Retinal pigment epithelial cell (primary cell): ENCODE measurements around the gene CASZ1.

ENCODE experiments used
- DNase-seq: peaks from one replicate; pipeline ENCODE4 v3.0.0-alpha.2; 2010; ENCODE audit warnings: low read depth
- H3K4me3 ChIP-seq: 2 replicates; pipeline ENCODE4 v1.5.1; 2011; ENCODE audit warnings: mild to moderate bottlenecking, low read length, control low read depth, moderate library complexity
- TF ChIP-seq, protein P1 (sequence below): conservative IDR thresholded peaks from 2 replicates; pipeline ENCODE4 v1.5.1; 2011; ENCODE audit warnings: low read depth, low read length, control low read depth, inconsistent platforms

The CASZ1 gene

DNA sequence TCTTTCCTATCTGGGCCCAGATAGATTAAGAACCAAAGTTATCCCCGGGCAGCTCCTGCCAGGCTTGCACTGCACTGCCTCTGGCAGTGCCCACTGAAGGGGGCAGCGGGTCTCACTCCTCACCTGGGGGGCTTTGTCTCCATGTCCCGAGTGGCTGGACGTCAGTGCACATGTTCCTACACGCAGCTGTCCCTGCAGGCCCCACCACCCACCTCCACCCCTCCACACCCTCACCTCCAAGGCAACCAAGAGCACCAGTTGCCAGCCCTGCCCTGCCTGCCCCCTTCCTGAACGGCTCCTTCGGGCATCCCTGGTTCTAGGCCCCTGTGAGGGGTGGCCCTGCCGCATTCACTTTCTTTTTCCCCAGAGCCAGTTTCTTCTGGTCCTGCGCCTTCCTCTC is 174.5 kb downstream of the CASZ1 start:
- no peak for DNase-seq
- TF ChIP-seq, protein P1, sequence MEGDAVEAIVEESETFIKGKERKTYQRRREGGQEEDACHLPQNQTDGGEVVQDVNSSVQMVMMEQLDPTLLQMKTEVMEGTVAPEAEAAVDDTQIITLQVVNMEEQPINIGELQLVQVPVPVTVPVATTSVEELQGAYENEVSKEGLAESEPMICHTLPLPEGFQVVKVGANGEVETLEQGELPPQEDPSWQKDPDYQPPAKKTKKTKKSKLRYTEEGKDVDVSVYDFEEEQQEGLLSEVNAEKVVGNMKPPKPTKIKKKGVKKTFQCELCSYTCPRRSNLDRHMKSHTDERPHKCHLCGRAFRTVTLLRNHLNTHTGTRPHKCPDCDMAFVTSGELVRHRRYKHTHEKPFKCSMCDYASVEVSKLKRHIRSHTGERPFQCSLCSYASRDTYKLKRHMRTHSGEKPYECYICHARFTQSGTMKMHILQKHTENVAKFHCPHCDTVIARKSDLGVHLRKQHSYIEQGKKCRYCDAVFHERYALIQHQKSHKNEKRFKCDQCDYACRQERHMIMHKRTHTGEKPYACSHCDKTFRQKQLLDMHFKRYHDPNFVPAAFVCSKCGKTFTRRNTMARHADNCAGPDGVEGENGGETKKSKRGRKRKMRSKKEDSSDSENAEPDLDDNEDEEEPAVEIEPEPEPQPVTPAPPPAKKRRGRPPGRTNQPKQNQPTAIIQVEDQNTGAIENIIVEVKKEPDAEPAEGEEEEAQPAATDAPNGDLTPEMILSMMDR, result no peak
- no peak overlapping the region for H3K4me3 ChIP-seq

- H3K4me3 ChIP-seq, result no peak overlapping the region
- DNase-seq, result no peak
- TF ChIP-seq, protein P1, result no peak
Measured at GRCh38 chr1:10620776-10621175, 175.7 kb downstream of the CASZ1 start.

GRCh38 chr1:10617931-10618885 is 178.2 kb downstream of the CASZ1 start:
- TF ChIP-seq, protein P1, result no peak
- no peak for DNase-seq
- no peak overlapping the region for H3K4me3 ChIP-seq

- TF ChIP-seq, protein P1, result no peak
- no peak overlapping the region for H3K4me3 ChIP-seq
- no peak for DNase-seq
Measured at GRCh38 chr1:10617318-10617717, 179.1 kb downstream of the CASZ1 start.

DNA sequence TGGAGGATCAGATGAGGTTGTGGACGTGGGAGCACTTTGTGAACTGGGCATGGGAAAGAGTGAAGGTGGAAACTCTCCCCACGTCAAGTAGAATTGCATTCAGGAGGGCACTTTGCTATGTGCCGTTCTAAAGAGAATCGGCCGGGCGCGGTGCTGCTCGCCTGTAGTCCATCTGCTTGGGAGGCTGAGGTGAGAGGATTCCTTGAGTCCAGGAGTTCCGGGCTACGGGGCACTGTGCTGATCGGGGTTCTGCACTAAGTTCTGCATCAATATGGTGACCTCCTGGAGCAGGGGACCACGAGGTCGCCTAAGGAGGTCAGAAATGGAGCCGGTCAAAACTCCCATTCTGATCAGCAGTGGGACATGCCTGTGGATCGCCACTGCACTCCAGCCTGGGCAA is 179.8 kb downstream of the CASZ1 start:
- no peak for DNase-seq
- H3K4me3 ChIP-seq, result no peak overlapping the region
- TF ChIP-seq, protein P1, result no peak

- no peak for DNase-seq
Measured at GRCh38 chr1:10615932-10616671, 180.3 kb downstream of the CASZ1 start.

More at GRCh38 chr1:10615932-10616671, 180.3 kb downstream of the CASZ1 start:
- TF ChIP-seq, protein P1, result no peak
- no peak overlapping the region for H3K4me3 ChIP-seq
